ENCODE results near the gene KMT2A.

DNA sequence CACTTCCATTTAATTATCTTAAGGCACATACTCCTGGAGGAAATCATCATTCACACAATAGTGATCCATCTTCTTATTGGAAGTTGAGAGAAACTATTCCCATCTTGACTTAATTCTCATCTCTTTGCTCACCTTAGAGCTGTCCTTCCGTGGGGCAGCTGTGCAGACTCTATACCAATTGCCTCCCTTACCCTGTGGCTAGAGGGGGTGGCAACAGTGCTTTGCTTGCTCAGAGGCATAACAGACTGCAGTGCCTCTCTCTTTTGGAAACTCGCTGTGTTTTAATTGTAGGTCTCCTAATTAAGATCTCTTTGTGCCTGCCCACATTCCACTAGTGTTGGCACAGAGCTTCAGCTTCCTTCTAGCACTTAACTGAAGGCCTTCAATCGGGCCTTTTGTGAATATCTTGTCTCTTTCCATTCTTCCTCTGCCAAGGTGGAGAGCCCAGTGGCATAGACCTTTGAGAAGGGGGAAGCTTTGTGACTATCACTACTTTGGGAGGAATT, 5.5 kb downstream of the KMT2A start:
- TF ChIP-seq, protein P1, sequence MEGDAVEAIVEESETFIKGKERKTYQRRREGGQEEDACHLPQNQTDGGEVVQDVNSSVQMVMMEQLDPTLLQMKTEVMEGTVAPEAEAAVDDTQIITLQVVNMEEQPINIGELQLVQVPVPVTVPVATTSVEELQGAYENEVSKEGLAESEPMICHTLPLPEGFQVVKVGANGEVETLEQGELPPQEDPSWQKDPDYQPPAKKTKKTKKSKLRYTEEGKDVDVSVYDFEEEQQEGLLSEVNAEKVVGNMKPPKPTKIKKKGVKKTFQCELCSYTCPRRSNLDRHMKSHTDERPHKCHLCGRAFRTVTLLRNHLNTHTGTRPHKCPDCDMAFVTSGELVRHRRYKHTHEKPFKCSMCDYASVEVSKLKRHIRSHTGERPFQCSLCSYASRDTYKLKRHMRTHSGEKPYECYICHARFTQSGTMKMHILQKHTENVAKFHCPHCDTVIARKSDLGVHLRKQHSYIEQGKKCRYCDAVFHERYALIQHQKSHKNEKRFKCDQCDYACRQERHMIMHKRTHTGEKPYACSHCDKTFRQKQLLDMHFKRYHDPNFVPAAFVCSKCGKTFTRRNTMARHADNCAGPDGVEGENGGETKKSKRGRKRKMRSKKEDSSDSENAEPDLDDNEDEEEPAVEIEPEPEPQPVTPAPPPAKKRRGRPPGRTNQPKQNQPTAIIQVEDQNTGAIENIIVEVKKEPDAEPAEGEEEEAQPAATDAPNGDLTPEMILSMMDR (IDR thresholded peaks at IDR 0.05) = no peak
- no peak for TF ChIP-seq POLR2A (IDR thresholded peaks at IDR 0.05)
- TF ChIP-seq EP300 (IDR thresholded peaks at IDR 0.05) = no peak
